NCI-H187 (cell line): ENCODE data around the gene VWF.

Source experiments
- DNase-seq, 2 experiments: peaks; one replicate each; lab custom pipeline; 2025; lab: John Stamatoyannopoulos, UW

The VWF gene

GRCh38 chr12:6076776-6077691 is 47.4 kb downstream of the VWF start:
- no peak for DNase-seq

DNA sequence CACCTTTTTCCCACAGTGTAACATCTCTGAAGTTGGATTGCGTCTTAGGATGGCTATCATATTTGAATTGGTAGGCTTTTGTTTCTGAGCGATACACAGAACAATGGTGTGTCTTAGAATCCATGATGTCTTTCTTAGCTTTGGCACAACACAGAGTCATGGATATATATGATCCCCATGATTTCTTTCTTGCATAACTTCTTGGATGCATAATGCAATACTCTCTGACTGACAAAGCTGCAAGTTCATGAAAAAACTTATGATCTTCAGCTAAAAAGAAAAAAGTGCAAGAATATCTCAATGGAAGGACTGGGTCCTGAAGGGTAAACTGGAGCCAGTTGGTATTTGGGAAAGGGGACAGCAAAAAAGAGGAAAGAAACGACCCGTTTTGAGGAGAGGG is 48.1 kb downstream of the VWF start:
- no peak for DNase-seq

DNA sequence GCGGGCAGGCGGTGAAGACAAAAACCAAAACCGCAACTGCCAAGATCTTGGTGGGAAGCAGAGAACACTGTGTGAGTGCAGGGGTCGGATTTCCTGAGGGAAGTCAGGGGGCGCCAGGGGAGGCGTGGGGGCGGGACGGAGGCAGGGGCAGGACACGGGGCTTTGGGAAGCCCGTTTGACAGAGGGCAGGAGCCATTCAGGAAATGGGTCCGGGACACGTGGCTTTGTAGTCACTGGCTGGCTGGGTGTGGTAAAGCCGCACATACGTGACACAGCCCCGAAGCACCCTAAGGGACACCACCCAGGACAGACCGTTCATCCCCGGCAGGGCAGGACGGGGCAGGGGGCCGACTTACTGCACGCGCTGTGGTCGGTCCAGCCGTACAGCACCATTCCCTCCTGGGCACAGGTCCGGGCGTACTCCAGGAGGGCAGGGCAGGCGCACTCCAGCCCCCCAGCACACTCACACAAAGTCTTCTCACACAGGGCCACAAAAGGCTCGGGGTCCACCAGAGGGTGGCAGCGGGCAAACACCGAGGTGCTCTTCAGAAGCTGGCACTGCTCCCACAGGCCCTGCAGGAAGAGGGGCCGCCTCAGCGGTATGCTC is 49.4 kb downstream of the VWF start:
- no peak for DNase-seq

GRCh38 chr12:6074427-6074826 is 50.0 kb downstream of the VWF start:
- DNase-seq = no peak

DNA sequence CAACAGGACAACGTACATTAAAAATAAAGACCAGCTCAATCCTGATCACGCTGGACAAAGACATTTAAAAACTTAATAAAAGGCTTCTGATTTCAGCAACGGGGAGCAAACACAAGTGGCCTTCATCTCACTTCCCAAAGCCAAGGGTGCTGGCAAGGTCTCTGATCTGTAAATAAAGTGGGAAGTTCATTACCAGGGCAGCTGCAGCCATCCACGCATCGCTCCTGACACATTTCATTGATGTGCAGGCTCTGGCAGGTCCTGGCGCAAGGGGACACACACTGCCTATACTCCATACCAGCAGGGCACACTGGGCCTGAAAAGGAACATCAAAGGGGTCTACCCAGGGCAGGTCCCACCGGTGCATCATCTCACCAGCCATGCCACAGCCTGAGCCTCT is 51.0 kb downstream of the VWF start:
- DNase-seq = no peak

- no peak for DNase-seq
Observed at GRCh38 chr12:6072302-6072752, 52.1 kb downstream of the VWF start.

DNA sequence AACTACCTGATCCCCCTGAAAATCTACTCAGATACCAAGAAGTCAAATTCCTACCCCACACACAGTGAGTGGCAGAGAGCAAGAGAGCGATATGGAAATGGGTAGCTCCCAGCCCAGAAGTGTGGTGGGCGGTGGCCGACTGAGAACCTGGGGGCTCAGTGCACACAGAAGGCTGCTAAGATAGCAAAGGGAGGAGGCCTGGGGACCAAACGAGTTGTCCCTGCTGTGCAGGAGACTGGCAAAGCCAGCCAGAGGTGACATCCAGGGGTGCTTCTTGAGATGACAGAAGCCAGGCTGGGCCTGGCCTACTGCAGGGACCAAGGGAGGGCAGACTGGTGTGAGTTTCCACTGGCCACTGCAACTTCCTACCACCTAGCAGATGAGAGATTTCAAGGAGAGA is 52.9 kb downstream of the VWF start:
- no peak for DNase-seq

- DNase-seq = peak; percentile 82 to 84
Observed at GRCh38 chr12:6070472-6071257, 53.8 kb downstream of the VWF start.

DNA sequence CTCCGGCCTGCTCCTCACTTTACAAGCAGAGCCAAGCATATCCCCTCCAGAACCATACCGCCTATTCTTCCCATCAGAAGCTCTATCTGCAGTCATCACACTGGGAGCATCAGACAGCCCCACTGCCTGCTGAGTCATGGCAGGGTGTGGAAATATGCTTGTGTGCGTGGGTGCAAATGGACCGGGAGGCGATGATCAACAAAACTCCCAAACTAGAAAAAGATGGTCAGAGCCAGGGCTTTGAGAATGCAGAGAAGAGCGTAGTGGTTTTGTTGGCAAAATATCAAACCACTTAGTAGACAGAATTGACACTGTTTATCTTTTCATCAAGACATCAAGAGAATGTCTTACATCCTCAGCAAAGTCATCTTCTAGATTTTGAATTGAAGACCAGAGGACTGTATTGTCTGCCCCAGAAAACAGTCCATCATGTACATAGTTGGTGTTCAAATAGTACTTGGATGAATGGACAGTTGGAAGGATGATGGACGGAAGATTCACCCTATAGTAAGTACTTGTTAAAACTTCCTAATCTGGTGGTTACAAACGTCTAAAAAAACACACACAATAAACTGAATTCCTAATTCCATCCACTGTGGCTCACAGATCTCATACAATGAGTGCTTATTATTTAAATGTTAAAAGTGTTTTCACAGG is 54.9 kb downstream of the VWF start:
- no peak for DNase-seq

- DNase-seq = no peak
Observed at GRCh38 chr12:6068227-6068626, 56.2 kb downstream of the VWF start.

- DNase-seq = no peak
Observed at GRCh38 chr12:6067152-6067916, 57.1 kb downstream of the VWF start.

GRCh38 chr12:6066651-6067050 is 57.8 kb downstream of the VWF start:
- no peak for DNase-seq

- DNase-seq = no peak
Observed at GRCh38 chr12:6065863-6066199, 58.6 kb downstream of the VWF start.

GRCh38 chr12:6065131-6065862 is 59.2 kb downstream of the VWF start:
- no peak for DNase-seq

DNA sequence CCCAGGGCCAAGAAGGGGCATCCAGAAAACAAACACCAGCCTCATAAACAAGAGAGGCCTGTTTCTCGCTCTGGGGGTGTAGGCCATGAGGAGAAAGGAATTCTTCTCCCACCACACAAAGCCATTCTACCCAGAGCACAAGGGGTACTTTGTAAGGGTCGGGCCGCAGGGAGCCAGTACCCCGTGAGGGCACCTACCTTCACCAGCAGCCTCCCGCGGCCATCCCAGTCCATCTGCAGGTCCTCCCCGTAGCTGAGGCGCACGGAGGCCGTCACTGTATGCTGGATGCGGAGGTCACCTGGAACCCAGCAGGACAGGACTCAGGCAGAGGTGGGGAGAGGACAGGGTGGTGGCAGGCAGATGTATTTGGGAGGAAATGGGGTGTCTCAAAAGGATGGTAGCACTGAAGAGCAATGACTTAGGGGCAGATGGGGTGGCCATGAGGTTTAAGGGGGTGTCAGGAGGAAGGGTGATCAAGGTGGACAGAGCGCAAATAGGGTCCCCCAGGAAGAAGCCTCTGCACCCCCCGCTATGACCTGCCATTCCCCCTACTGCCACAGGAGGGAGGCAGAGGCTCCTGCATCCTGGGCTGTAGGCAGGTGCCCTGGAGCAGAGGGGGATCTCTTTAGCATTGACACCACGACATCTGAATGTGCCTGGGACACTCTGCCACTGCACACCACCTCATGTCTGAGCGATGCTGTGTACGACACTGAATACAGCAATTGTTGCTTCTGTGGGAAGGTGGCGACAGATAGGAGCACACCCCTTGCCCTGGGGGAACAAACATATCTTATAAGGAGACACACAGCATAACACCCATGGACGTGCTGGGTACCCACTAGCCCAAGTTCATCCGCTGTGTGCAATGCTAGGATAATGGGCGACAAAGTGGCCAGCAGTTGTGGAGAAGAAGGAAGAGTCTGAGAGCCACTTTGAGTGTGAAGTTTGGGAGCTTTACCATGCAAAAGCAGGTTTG is 61.4 kb downstream of the VWF start:
- DNase-seq = peak; percentile 23 to 48

- DNase-seq = no peak
Observed at GRCh38 chr12:6062395-6062756, 62.1 kb downstream of the VWF start.

DNA sequence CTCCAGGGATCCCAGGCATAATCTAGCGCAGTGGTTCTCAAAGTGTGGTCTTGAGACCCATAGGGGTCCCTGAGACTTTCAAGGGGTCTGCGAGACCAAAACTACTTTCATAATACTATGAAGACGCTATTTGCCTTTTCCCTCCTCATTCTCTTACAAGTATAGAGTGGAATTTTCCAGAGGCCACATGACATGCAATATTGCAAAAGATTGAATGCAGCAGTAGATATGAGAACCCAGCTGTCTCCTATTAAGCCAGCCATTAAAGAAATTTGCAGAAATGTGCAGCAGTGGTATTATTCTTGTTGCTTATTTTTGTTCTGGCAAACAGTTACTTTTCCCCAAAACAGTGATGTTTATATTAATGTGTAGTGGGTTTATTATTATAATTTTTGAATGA is 62.8 kb downstream of the VWF start:
- DNase-seq = no peak

DNA sequence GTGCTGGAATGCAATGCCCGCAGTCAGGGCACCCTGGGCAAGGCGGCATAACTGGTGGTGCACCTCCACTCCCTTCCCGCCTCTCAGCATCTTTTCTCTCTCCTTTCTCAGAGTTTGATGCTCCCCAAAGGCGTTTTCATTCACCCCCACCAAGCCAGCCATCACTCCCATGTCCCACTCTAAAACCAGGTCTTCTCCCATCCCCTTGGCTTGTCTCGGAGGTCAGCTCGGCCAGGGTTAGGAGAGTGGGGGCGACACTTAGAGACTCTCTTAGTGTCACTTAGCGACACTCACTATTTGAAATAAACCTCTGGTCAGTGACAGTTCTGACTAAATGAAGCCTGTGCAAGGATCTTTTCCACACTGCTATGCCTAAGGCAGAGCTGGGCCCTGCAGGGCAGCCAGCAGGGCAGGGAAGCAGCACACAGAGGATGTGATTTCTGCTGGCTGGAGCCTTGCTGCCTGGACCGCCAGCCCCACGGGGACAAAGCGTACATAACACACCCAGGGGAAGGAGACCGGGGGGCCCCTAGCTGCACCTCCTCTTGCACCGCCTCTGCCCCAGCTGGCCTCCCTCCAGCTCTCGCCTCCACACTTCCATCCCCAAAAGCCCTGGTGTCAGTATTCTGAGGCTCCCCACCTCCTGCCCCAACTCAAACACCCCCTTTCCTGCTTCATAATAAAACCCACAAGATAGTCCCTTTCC is 64.5 kb downstream of the VWF start:
- DNase-seq = no peak

- no peak for DNase-seq
Observed at GRCh38 chr12:6059221-6059620, 65.2 kb downstream of the VWF start.
